Karpas-422 (cell line): ENCODE results near the gene PLK1. TPM values are rescaled to one million over a fixed set of nuclear protein-coding genes. Genes with fewer than 3 reads are reported as not detected.

ENCODE experiments used
- DNase-seq: peaks from one replicate; pipeline ENCODE4 v3.0.0-alpha.2; 2015
- H2AFZ ChIP-seq: fragments of 200-600 bp; sonication (generic); 2 replicates; pipeline ENCODE4 v1.6.1; 2014; ENCODE audit warnings: antibody characterized with exemption, low read length, mixed read lengths
- H3K27ac ChIP-seq: fragments of 200-600 bp; sonication (generic); 2 replicates; pipeline ENCODE4 v1.5.1; 2014; ENCODE audit warnings: mild to moderate bottlenecking, low read length, moderate library complexity
- H3K27me3 ChIP-seq: fragments of 200-600 bp; sonication (generic); 2 replicates; pipeline ENCODE4 v1.6.1; 2014; ENCODE audit warnings: low read length, mixed read lengths
- H3K36me3 ChIP-seq: fragments of 200-600 bp; sonication (generic); 2 replicates; pipeline ENCODE4 v1.6.1; 2014; ENCODE audit warnings: low read length, mixed read lengths; ENCODE audit not compliant: insufficient read depth
- H3K4me1 ChIP-seq: fragments of 200-600 bp; sonication (generic); 2 replicates; pipeline ENCODE4 v1.6.1; 2014; ENCODE audit warnings: mild to moderate bottlenecking, low read length, mixed read lengths
- H3K4me2 ChIP-seq: fragments of 200-600 bp; sonication (generic); 2 replicates; pipeline ENCODE4 v1.6.1; 2014; ENCODE audit warnings: low read length, low read depth, mild to moderate bottlenecking; ENCODE audit not compliant: poor library complexity, severe bottlenecking
- H3K4me3 ChIP-seq: fragments of 200-600 bp; sonication (generic); 2 replicates; pipeline ENCODE4 v1.5.1; 2014; ENCODE audit warnings: mild to moderate bottlenecking, antibody characterized with exemption, low read length, mixed read lengths
- H3K79me2 ChIP-seq: fragments of 200-600 bp; sonication (generic); 2 replicates; pipeline ENCODE4 v1.6.1; 2014; ENCODE audit warnings: mild to moderate bottlenecking, low read length, mixed read lengths
- H3K9ac ChIP-seq: fragments of 200-600 bp; sonication (generic); 2 replicates; pipeline ENCODE4 v1.6.0; 2014; ENCODE audit warnings: low read length
- H3K9me2 ChIP-seq: fragments of 200-600 bp; sonication (generic), shearing (Covaris generic); replicated peaks from 2 replicates; pipeline ENCODE4 v1.6.0; 2014; ENCODE audit warnings: mild to moderate bottlenecking, low read length, moderate library complexity; ENCODE audit not compliant: insufficient read depth
- H3K9me3 ChIP-seq: fragments of 300-700, 200-600 bp; sonication (generic); 2 replicates; pipeline ENCODE4 v1.6.1; 2014; ENCODE audit warnings: low read length, mixed read lengths
- H4K20me1 ChIP-seq: fragments of 200-600 bp; sonication (generic); 2 replicates; pipeline ENCODE4 v1.6.1; 2014; ENCODE audit warnings: mild to moderate bottlenecking, antibody characterized with exemption, low read length, low read depth; ENCODE audit not compliant: insufficient read depth
- total RNA-seq: library from RNA; depleted of rRNA; stranded (reverse); fragments of >200 nt; shearing (Covaris generic); gene quantifications from 2 replicates; pipeline ENCODE4 v1.2.3, GENCODE V29; 2014; ENCODE audit warnings: low replicate concordance; rRNA removed

PLK1 gene
- total RNA-seq, 1 experiment from 2014 or later: 36.8 TPM

- H3K79me2 ChIP-seq: no peaks in the 10 kb centered on the region
- H3K4me2 ChIP-seq: no peak overlapping the region
- H3K36me3 ChIP-seq: no peaks in the 10 kb centered on the region
- H3K9me3 ChIP-seq: no peaks in the 10 kb centered on the region
- no peaks in the 10 kb centered on the region for H3K9me2 ChIP-seq
- H2AFZ ChIP-seq: no peak overlapping the region
- H3K27ac ChIP-seq: no peak overlapping the region
- DNase-seq: no peak
- no peaks in the 10 kb centered on the region for H4K20me1 ChIP-seq
- H3K27me3 ChIP-seq: no peaks in the 10 kb centered on the region
- H3K4me3 ChIP-seq: no peak overlapping the region
- no peak overlapping the region for H3K9ac ChIP-seq
- H3K4me1 ChIP-seq: no peaks in the 10 kb centered on the region
Measured at GRCh38 chr16:23739516-23739915, 60.8 kb downstream of the PLK1 start.

Other genes with a start within 250 kb of the PLK1 start
- 18.6 and 21.3 TPM in 2 replicates for gene COG7, start 225.7 kb upstream of the PLK1 start, total RNA-seq
- gene GGA2, start 168.4 kb upstream of the PLK1 start, total RNA-seq: 109 and 123 TPM in 2 replicates
- gene EARS2, start 121.5 kb upstream of the PLK1 start, total RNA-seq: 25.5 and 27.9 TPM in 2 replicates
- gene UBFD1, start 121.2 kb upstream of the PLK1 start, total RNA-seq: 43.1 and 69.5 TPM in 2 replicates
- gene NDUFAB1, start 82.6 kb upstream of the PLK1 start, total RNA-seq: 134 and 193 TPM in 2 replicates
- 10.3 and 19.7 TPM in 2 replicates for gene PALB2, start 37.6 kb upstream of the PLK1 start, total RNA-seq
- gene DCTN5, start 37.4 kb upstream of the PLK1 start, total RNA-seq: 35.6 and 51.4 TPM in 2 replicates
- gene ERN2, start 34.3 kb downstream of the PLK1 start, total RNA-seq: 0.18 TPM in 1 of 2 replicates, not detected in the other
- gene CHP2, start 76.1 kb downstream of the PLK1 start, total RNA-seq: not detected in 2 replicates
- 9.0 and 21.7 TPM in 2 replicates for gene PRKCB, start 157.1 kb downstream of the PLK1 start, total RNA-seq